Stomach (tissue), 4 donors: Measurements from ENCODE around the gene TRIOBP.

Experiments used
- EP300 ChIP-seq: sonication (generic); formaldehyde crosslinking; IDR thresholded peaks from one replicate; pipeline ENCODE4 v1.6.1; 2017; ENCODE audit warnings: antibody characterized with exemption
- POLR2A ChIP-seq, 4 donors: fragments of 450-650 bp; IDR thresholded peaks; one replicate each; pipeline ENCODE4 v1.6.1; 2016; ENCODE audit warnings: antibody characterized with exemption in 4 of 4, control low read depth in 2 of 4, mild to moderate bottlenecking in 1 of 4, moderate library complexity in 1 of 4
- POLR2AphosphoS5 ChIP-seq, 3 donors: sonication (generic); formaldehyde crosslinking; IDR thresholded peaks; one replicate each; pipeline ENCODE4 v1.6.1; 2016; ENCODE audit warnings: antibody characterized with exemption in 3 of 3
- TF ChIP-seq, protein P1 (sequence below), 7 experiments: fragments of 450-650 bp in 4 of 7; fragments of 200-600 bp in 3 of 7; sonication (generic) in 3 of 7; IDR thresholded peaks; one replicate each; pipeline ENCODE4 v1.5.1; 2016 to 2019; ENCODE audit warnings: antibody characterized with exemption in 7 of 7, control low read depth in 2 of 7, mild to moderate bottlenecking in 1 of 7

GRCh38 chr22:37823134-37823985, 126.5 kb downstream of the TRIOBP start, which contains the start of gene GALR3:
- TF ChIP-seq, protein P1, sequence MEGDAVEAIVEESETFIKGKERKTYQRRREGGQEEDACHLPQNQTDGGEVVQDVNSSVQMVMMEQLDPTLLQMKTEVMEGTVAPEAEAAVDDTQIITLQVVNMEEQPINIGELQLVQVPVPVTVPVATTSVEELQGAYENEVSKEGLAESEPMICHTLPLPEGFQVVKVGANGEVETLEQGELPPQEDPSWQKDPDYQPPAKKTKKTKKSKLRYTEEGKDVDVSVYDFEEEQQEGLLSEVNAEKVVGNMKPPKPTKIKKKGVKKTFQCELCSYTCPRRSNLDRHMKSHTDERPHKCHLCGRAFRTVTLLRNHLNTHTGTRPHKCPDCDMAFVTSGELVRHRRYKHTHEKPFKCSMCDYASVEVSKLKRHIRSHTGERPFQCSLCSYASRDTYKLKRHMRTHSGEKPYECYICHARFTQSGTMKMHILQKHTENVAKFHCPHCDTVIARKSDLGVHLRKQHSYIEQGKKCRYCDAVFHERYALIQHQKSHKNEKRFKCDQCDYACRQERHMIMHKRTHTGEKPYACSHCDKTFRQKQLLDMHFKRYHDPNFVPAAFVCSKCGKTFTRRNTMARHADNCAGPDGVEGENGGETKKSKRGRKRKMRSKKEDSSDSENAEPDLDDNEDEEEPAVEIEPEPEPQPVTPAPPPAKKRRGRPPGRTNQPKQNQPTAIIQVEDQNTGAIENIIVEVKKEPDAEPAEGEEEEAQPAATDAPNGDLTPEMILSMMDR (IDR thresholded peaks at IDR 0.05), result no peak
- TF ChIP-seq POLR2A (IDR thresholded peaks at IDR 0.05), result no peak
- TF ChIP-seq POLR2AphosphoS5 (IDR thresholded peaks at IDR 0.05), result no peak
- no peak for TF ChIP-seq EP300
